ENCODE measurements around the gene RUFY4.
"Not testable (repeated sequence)": the region's sequence is repeated elsewhere in the genome, so short reads cannot be mapped to it uniquely, and the experiment has no call there.

Gene RUFY4

DNA sequence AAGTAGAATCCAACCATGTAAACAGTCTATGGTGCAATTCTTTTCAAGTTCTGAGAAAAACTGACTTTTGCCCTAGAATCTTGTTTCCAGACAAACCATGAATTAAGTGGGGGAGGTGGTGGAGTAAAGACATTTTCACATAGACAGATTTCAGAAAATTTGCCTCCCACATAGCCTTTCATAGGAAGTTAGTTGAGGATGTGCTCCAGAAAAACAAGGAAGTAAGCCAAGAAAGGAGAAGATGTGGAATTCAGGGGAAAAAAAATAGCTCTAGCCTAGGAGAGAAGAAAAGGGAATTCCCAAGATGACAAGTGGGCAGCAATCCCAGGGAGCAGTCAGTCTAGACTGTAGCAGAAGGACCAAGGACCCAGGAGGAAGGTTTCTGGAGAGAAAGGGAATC lies 17.4 kb downstream of the RUFY4 start:
- no peak for DNase-seq

DNA sequence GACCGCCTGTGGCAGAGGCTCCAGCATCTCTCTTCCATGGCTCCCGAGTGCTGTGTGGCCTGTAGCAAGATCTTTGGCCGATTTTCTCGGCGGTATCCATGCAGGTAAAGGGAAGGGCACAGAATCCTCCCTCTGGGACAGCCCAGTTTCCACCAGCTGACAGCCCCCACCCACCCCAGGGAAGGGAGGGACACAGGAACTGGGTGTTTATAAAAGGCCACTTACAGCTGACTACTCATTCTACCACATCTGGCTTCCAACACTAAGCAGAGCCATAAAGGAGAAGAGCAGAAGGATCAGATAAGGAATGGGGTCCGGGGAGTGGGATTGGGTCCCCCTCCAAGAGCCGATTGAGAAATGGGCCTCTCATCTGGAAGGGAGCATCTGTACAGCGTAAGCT lies 20.2 kb downstream of the RUFY4 start:
- no peak for DNase-seq

DNA sequence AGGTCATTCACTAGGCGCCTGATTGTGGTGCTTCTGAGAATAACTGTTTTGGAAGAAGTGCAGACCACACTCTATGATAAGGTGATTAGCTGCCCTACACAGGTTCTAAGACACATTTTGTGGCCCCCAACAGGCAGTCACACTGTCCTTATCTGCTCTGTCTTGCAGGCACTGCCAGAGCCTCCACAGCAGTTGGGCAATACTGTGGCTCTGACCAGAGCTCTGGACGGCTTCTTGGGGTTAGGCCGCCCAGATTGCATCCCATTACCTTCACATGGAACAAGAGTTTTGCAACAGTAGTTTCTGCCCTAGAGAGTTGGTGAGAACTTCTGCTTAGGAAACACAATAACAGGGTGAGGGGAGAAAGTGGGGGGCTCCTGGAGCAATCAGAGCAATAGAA lies 22.7 kb downstream of the RUFY4 start:
- DNase-seq = no peak

- no peak for DNase-seq
These were observed 24.8 kb downstream of the RUFY4 start for GRCh38 chr2:218093879-218094278.

DNA sequence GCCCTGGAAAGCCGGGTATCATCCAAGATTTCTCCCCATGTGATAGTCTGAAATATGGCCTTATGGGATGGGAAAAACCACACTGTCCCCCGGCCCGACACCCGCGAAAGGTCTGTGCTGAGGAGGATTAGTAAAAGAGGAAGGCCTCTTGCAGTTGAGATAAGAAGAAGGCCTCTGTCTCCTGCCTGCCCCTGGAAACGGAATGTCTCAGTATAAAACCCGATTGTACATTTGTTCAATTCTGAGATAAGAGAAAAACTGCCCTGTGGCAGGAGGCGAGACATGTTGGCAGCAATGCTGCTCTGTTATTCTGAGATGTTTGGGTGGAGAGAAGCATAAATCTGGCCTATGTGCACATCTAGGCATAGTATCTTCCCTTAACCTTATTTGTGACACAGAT lies 26.8 kb downstream of the RUFY4 start:
- DNase-seq = no peak

- no peak for DNase-seq
These were observed 28.9 kb downstream of the RUFY4 start for GRCh38 chr2:218097975-218098374.

GRCh38 chr2:218108834-218109233 lies 39.8 kb downstream of the RUFY4 start:
- DNase-seq = not testable (repeated sequence)

- DNase-seq = not testable (repeated sequence)
These were observed 52.7 kb downstream of the RUFY4 start for GRCh38 chr2:218121789-218122188.

- not testable (repeated sequence) for DNase-seq
These were observed 53.2 kb downstream of the RUFY4 start for GRCh38 chr2:218122286-218122685.

DNA sequence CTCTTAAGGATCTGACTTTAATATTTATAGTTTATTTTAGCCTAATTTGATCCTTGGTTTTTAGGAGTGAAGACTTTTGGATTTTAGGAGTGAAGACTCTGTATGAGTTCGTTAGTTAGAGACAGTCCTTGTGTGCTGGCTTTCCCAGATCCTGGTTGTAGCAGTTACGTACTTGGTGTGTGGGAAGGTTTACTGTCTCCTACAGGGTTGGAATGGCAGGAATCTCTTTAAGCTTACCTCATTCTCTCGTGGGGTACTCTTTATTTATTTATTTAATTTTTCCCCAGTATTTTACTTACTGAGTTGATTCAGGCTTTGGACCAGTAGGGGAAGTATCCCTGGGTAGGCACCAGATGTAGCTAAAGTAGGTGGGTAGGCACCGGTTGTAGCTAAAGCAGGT lies 54.9 kb downstream of the RUFY4 start:
- no peak for DNase-seq

DNA sequence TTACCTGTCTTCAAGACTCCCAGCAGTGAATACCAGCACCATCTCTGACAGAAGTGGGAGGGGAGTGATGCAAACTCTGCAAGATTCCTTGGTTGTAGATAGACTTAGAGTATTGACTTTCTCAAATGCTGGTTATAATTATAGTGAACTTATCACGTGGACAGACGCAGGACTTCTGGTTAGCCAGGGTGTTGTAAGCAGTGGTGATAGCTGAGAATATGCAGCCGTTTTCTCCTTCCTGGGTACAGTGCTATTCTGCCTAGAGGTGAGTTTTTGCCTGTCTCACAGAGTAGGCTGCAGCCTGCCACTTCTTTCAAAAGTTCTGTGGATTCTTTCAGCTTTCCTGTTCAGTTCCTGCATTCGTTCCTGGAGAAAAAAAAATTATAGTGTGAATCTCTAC lies 56.0 kb downstream of the RUFY4 start:
- no peak for DNase-seq

- no peak for DNase-seq
These were observed 56.6 kb downstream of the RUFY4 start, which contains the start of gene CXCR2 for GRCh38 chr2:218125626-218126080. Gene CXCR2 (plus strand): TSS chr2:218126028. CDS start chr2:218134802, 8,774 bp downstream.

DNA sequence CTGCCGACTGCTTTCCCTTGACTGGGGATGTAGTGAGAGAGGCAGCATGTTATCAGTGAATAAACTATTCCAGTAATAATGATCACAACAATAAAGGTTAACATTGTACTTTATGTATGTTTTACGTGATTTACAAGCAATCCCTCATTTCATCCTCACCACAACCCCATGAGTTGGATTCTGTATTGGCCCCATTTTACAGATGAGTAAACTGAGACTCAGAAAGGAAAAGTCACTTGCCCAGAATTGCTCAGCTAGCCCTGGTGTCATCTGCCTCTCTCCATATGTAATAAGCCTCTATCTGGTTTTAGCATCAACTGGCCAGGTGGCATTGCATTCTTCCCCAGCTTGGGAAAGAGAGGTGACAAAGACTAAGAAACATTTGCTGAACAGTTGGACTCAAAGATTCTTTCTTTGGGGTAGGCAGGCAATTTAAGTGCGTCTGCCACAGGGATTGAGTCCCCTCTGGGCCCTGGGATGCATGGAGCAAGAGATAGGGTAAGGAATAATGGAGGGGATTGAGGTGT lies 58.9 kb downstream of the RUFY4 start:
- no peak for DNase-seq

DNA sequence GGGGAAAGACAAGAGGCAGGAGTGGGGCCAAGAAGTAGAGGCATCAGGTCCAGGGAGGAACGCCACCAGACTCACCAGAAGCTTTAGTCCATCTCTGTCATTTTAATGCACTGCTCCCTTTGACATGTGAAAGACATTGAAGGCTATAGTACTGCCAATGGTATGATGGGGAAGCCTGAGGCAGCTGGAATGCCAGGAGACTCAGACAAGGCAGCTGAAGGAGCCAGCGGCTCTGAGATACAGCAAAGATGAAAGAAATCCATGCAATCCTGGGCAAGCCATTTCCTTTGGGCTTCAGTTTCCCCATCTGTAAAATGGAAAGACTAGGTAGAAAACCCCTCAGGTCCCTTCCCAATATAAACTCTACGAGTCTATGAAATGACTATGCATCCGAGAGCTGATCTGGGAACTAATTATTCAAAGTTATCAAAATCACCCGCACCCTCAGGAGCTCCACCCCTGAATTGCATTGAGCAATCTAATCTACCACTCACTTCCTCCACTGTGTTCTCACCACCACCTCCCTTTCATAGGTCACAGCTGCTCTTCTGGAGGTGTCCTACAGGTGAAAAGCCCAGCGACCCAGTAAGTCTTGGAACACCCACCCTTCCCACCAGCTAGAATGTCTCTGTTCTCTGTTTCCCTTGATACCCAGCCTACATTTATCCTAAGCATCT lies 59.9 kb downstream of the RUFY4 start:
- no peak for DNase-seq

DNA sequence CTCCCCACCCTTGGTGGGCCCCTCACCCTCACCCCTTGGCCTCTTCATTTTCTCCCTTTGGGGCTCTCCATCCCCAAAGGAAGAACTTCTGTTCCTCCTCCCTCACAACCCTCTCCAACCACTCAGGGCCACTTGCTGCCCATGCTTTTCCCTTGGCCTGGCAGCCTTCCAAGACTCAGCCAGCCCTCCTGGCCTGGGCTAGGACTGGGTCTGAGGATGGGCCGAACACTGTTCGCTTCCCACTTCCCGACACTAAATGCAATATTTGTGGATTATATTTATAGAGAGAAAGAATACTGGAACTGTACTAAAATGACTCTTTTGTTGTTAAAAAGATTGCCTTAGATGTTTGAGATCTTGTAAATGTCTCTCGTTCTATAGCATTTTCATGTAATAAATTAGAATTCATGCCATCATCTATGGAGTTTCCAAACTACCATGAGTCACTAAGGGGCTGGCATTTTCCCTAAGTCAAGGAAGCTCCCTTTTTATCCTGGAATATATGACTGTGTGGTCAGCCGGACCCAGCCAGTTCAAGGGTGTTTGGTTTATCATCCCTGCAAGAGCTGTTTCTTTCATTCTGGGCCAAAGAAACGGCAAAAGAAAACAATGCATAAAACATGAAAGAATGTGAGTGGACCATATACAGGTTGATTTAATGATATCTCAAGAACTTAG lies 60.5 kb downstream of the RUFY4 start:
- DNase-seq = no peak

DNA sequence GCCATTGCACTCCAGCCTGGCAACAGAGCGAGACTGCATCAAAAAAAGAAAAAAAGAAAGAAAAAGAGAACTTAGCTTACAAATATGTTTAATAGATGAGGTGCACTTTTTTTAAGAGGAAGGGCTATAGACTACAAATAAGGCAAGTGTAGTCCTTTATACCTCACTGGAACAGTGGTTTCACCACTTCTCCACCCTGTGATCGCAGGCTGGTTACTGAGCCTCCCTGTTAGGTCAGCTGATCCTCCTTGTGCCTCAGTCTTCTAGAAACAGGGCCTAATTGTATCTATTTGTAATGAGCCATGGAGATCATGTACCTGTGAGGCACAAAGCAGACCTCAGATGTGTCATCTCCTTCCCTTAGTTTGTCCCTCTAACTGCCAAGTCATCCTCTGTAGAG lies 61.3 kb downstream of the RUFY4 start:
- no peak for DNase-seq

DNA sequence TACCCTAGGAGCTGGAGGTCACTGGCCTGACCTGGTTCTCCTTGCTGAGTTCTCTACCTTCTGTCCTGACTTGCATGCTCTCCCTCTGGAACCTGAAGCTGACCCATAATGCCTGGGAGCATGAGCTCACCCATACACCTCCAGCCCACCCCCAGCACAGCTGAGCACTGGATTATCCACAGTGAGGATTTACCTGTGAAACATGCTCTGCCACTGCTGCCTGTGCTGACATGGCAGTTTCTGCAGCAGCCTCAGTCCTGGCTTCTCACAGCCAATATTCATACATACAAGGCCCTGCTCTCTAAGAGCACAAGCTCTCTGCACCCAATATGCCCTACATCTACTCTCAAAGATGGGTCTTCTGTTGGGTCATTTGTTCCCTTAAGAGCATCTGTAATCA lies 61.8 kb downstream of the RUFY4 start:
- DNase-seq = no peak

DNA sequence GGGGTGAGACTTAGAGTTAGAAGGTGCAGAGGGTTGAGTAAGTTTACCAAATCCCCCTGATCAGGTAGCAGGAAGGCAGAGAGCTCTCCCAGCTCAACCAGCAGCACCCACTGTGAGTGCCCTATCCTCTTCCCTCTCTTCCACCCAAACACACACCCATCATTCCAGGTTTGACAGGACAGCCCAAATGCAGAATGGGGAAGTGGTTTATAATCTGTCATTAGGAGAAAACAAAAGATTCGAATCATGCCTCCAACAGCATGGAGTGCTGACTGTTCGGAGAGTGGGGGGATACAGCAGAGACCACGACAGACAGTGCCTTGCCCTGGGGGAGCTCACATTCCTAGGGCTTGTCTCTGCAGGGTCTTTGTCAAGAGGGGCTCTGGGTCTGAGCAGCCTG lies 68.5 kb downstream of the RUFY4 start:
- no peak for DNase-seq

DNA sequence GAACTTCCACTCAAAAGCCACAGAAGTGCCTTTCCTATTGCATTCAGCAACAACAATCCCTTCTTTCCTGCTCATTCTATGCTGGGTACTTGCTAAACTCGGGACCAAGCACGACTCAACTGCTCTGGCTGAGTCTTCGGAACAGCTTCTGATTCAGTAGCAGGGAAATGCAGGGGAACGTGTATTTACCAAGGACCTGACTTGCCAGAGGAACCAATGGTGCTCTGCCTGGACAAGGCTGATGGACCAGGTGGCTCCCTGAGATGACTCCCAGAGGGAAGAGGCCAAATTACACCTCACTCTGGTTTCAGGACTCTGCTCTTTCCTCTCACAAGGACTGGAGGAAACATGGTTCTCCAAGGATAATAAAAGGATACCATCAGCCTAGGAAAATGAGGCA lies 69.0 kb downstream of the RUFY4 start:
- no peak for DNase-seq
